SJSA1 (cell line): ENCODE data around the gene NONO. TPM values are rescaled to one million over a fixed set of nuclear protein-coding genes. Genes with fewer than 3 reads are reported as not detected.

Experiments
- DNase-seq, 2 experiments: peaks; one replicate each; pipeline ENCODE4 v3.0.0-alpha.2; 2015 to 2020; ENCODE audit warnings: low spot score in 2 of 2, low read depth in 1 of 2
- H3K27ac ChIP-seq: fragments of 250-450 bp; sonication (Bioruptor Pico); 2 replicates; pipeline ENCODE4 v1.5.1; 2020; ENCODE audit warnings: mild to moderate bottlenecking, moderate library complexity
- H3K27me3 ChIP-seq: fragments of 250-450 bp; sonication (Bioruptor Pico); replicated peaks from 2 replicates; pipeline ENCODE4 v1.5.1; 2020; ENCODE audit warnings: mild to moderate bottlenecking, moderate library complexity
- H3K36me3 ChIP-seq: fragments of 250-450 bp; sonication (Bioruptor Pico); 2 replicates; pipeline ENCODE4 v1.5.1; 2020; ENCODE audit warnings: mild to moderate bottlenecking
- H3K4me1 ChIP-seq: fragments of 250-450 bp; sonication (Bioruptor Pico); replicated peaks from 2 replicates; pipeline ENCODE4 v1.6.1; 2021; ENCODE audit warnings: mild to moderate bottlenecking
- H3K4me3 ChIP-seq: fragments of 250-450 bp; sonication (Bioruptor Pico); 2 replicates; pipeline ENCODE4 v1.5.1; 2020; ENCODE audit warnings: mild to moderate bottlenecking
- H3K9me3 ChIP-seq: fragments of 250-450 bp; sonication (Bioruptor Pico); replicated peaks from 2 replicates; pipeline ENCODE4 v1.5.1; 2020; ENCODE audit warnings: mild to moderate bottlenecking
- total RNA-seq: library from RNA; depleted of rRNA; stranded (reverse); fragments of >200 nt; shearing (Covaris generic); gene quantifications from 2 replicates; pipeline ENCODE4 v1.2.3, GENCODE V29; 2014; rRNA removed

Gene NONO
- 366 and 510 TPM in 2 replicates for total RNA-seq

GRCh38 chrX:71283403-71284143 lies at the start of gene NONO:
TSS of gene NONO (plus strand) at chrX:71283635. CDS start at chrX:71290638, 7,003 bp downstream.
- H3K27me3 ChIP-seq = no peaks in the 10 kb centered on the region
- peak; percentile 91 to 94 for DNase-seq
- peak within 1 kb of the TSS; percentile 69 for H3K4me3 ChIP-seq
- no peaks in the 10 kb centered on the region for H3K9me3 ChIP-seq
- peak within 1 kb of the TSS; percentile 95 for H3K27ac ChIP-seq
- H3K4me1 ChIP-seq = peaks cover 10% of the 10 kb centered on the region
- H3K36me3 ChIP-seq = peaks cover 38% of the 10 kb centered on the region

GRCh38 chrX:71235482-71235881 lies 48.0 kb upstream of the NONO start:
- DNase-seq = no peak
- H3K36me3 ChIP-seq = no peaks in the 10 kb centered on the region
- no peak overlapping the region for H3K4me3 ChIP-seq
- H3K9me3 ChIP-seq = no peaks in the 10 kb centered on the region
- H3K4me1 ChIP-seq = no peaks in the 10 kb centered on the region
- no peak overlapping the region for H3K27ac ChIP-seq
- H3K27me3 ChIP-seq = no peaks in the 10 kb centered on the region

- H3K27me3 ChIP-seq = no peaks in the 10 kb centered on the region
- no peaks in the 10 kb centered on the region for H3K36me3 ChIP-seq
- no peak for DNase-seq
- no peaks in the 10 kb centered on the region for H3K4me1 ChIP-seq
- H3K4me3 ChIP-seq = no peak overlapping the region
- H3K27ac ChIP-seq = no peak overlapping the region
- no peaks in the 10 kb centered on the region for H3K9me3 ChIP-seq
Observed at GRCh38 chrX:71236836-71237235, 46.6 kb upstream of the NONO start.

- H3K36me3 ChIP-seq = peaks cover 5% of the 10 kb centered on the region
- H3K27ac ChIP-seq = no peak overlapping the region
- no peaks in the 10 kb centered on the region for H3K27me3 ChIP-seq
- H3K4me1 ChIP-seq = no peaks in the 10 kb centered on the region
- DNase-seq = no peak
- H3K9me3 ChIP-seq = no peaks in the 10 kb centered on the region
- no peak overlapping the region for H3K4me3 ChIP-seq
Observed at GRCh38 chrX:71239781-71240180, 43.7 kb upstream of the NONO start.

- H3K9me3 ChIP-seq = no peaks in the 10 kb centered on the region
- H3K27ac ChIP-seq = no peak overlapping the region
- no peak for DNase-seq
- H3K36me3 ChIP-seq = peaks cover 10% of the 10 kb centered on the region
- H3K4me3 ChIP-seq = no peak overlapping the region
- no peaks in the 10 kb centered on the region for H3K4me1 ChIP-seq
- no peaks in the 10 kb centered on the region for H3K27me3 ChIP-seq
Observed at GRCh38 chrX:71241301-71241700, 42.1 kb upstream of the NONO start.

- DNase-seq = no peak
- Histone ChIP-seq H3K27me3 (no peaks in the 10 kb centered on the region), H3K4me3 (no peak overlapping the region), H3K36me3 (peaks cover 10% of the 10 kb centered on the region), H3K4me1 (no peaks in the 10 kb centered on the region), H3K27ac (no peak overlapping the region), H3K9me3 (no peaks in the 10 kb centered on the region)
Observed at GRCh38 chrX:71244359-71245128, 38.9 kb upstream of the NONO start.

GRCh38 chrX:71245159-71245558 lies 38.3 kb upstream of the NONO start:
- no peak for DNase-seq
- H3K27ac ChIP-seq = no peak overlapping the region
- no peaks in the 10 kb centered on the region for H3K27me3 ChIP-seq
- no peak overlapping the region for H3K4me3 ChIP-seq
- H3K9me3 ChIP-seq = no peaks in the 10 kb centered on the region
- H3K36me3 ChIP-seq = peaks cover 10% of the 10 kb centered on the region
- H3K4me1 ChIP-seq = no peaks in the 10 kb centered on the region

GRCh38 chrX:71250841-71251240 lies 32.6 kb upstream of the NONO start:
- H3K36me3 ChIP-seq = no peaks in the 10 kb centered on the region
- DNase-seq = no peak
- H3K4me3 ChIP-seq = no peak overlapping the region
- peaks cover 16% of the 10 kb centered on the region for H3K4me1 ChIP-seq
- H3K27me3 ChIP-seq = no peaks in the 10 kb centered on the region
- H3K27ac ChIP-seq = no peak overlapping the region
- no peaks in the 10 kb centered on the region for H3K9me3 ChIP-seq

- H3K27me3 ChIP-seq = no peaks in the 10 kb centered on the region
- H3K4me1 ChIP-seq = peaks cover 23% of the 10 kb centered on the region
- no peak for DNase-seq
- H3K27ac ChIP-seq = no peak overlapping the region
- no peak overlapping the region for H3K4me3 ChIP-seq
- H3K36me3 ChIP-seq = no peaks in the 10 kb centered on the region
- no peaks in the 10 kb centered on the region for H3K9me3 ChIP-seq
Observed at GRCh38 chrX:71251466-71251973, 31.9 kb upstream of the NONO start.

GRCh38 chrX:71252221-71252620 lies 31.2 kb upstream of the NONO start:
- H3K4me3 ChIP-seq = no peak overlapping the region
- no peak overlapping the region for H3K27ac ChIP-seq
- no peaks in the 10 kb centered on the region for H3K27me3 ChIP-seq
- H3K9me3 ChIP-seq = no peaks in the 10 kb centered on the region
- H3K36me3 ChIP-seq = no peaks in the 10 kb centered on the region
- H3K4me1 ChIP-seq = peaks cover 24% of the 10 kb centered on the region
- DNase-seq = no peak

GRCh38 chrX:71253253-71254091 lies 30.0 kb upstream of the NONO start:
- Histone ChIP-seq H3K4me1 (peaks cover 24% of the 10 kb centered on the region), H3K9me3 (no peaks in the 10 kb centered on the region), H3K27me3 (no peaks in the 10 kb centered on the region), H3K36me3 (no peaks in the 10 kb centered on the region), H3K27ac (no peak overlapping the region), H3K4me3 (peak overlapping the region; percentile 74)
- DNase-seq = peak; percentile 1 to 50

- H3K27me3 ChIP-seq = no peaks in the 10 kb centered on the region
- no peak within 1 kb of the TSS for H3K27ac ChIP-seq
- DNase-seq = peak; percentile 80 to 84
- peaks cover 24% of the 10 kb centered on the region for H3K4me1 ChIP-seq
- H3K36me3 ChIP-seq = no peaks in the 10 kb centered on the region
- peak within 1 kb of the TSS; percentile 74 for H3K4me3 ChIP-seq
- no peaks in the 10 kb centered on the region for H3K9me3 ChIP-seq
Observed at GRCh38 chrX:71254092-71254963, 29.1 kb upstream of the NONO start, which contains the start of gene ZMYM3. TSS of gene ZMYM3 (minus strand) at chrX:71254140. CDS start at chrX:71253255, 885 bp downstream.

- Histone ChIP-seq H3K36me3 (no peaks in the 10 kb centered on the region), H3K27me3 (no peaks in the 10 kb centered on the region), H3K9me3 (no peaks in the 10 kb centered on the region), H3K4me3 (no peak overlapping the region), H3K4me1 (peaks cover 24% of the 10 kb centered on the region), H3K27ac (no peak overlapping the region)
- no peak for DNase-seq
Observed at GRCh38 chrX:71256051-71256450, 27.4 kb upstream of the NONO start.
